K562 (cell line): ENCODE results near the gene CAV1. TPM values are rescaled to one million over a fixed set of nuclear protein-coding genes. Genes with fewer than 3 reads are reported as not detected.

Source experiments
- ATAC-seq: fragments of 200-7000 bp; cut with Tn5 transposase; 3 replicates; pipeline ENCODE4 v1.9.1; 2020; ENCODE audit warnings: moderate library complexity
- BruUV-seq: library from RNA; stranded (reverse); fragments of 400-500 nt; replicated peaks from 2 replicates; lab custom pipeline; 2021; lab: Mats Ljungman, UMichigan
- CTCF ChIA-PET: fragments of 300-600 bp; formaldehyde crosslinking; extraction: SDS; loops from one replicate; lab custom pipeline; 2021; ENCODE audit warnings: low intra/inter-chr PET ratio; lab: Yijun Ruan, JAX
- POLR2A ChIA-PET: fragments of 300-600, 350-650 bp; sonication (Branson Sonifier 250); formaldehyde crosslinking; extraction: SDS; loops from one replicate; lab custom pipeline; 2021; ENCODE audit warnings: antibody characterized with exemption, inconsistent platforms; lab: Yijun Ruan, JAX
- DNase-seq, 4 experiments: peaks; one replicate each; pipeline versions ENCODE4 v3.0.0 to v3.0.0-alpha.2; 2011 to 2018; ENCODE audit warnings: low spot score in 3 of 4, mixed read lengths in 3 of 4; ENCODE audit errors: extremely low read depth in 1 of 4
- FAIRE-seq: peaks from 2 replicates; lab custom pipeline; 2011; peaks lifted over from hg19 to GRCh38; lab: Jason Lieb, UNC
- H2AFZ ChIP-seq: 2 replicates; pipeline ENCODE4 v1.6.0; 2011; ENCODE audit warnings: low read depth, low read length, control low read depth, inconsistent platforms
- H3K27ac ChIP-seq: fragments of 200-600 bp; 3 replicates; pipeline ENCODE4 v1.8.0; 2011; ENCODE audit warnings: low read depth, mild to moderate bottlenecking, control low read depth, inconsistent platforms, low read length, moderate library complexity, mixed read lengths; ENCODE audit errors: extremely low read depth
- H3K27me3 ChIP-seq, 2 experiments: fragments of 300-600 bp in 1 of 2; 2 replicates in 1 of 2; 3 replicates in 1 of 2; pipeline versions ENCODE4 v1.6.0 to v1.8.0; 2011; ENCODE audit warnings: inconsistent platforms in 2 of 2, low read length in 2 of 2, mild to moderate bottlenecking in 1 of 2, mixed read lengths in 1 of 2, moderate library complexity in 1 of 2; ENCODE audit not compliant: control insufficient read depth in 2 of 2, insufficient read depth in 2 of 2
- H3K36me3 ChIP-seq: fragments of 300-600 bp; 3 replicates; pipeline ENCODE4 v1.8.0; 2011; ENCODE audit warnings: mild to moderate bottlenecking, low read length, inconsistent platforms; ENCODE audit not compliant: control insufficient read depth, insufficient read depth
- H3K4me1 ChIP-seq, 2 experiments: fragments of 200-600 bp in 1 of 2; replicated peaks in 1 of 2; 2 replicates in 1 of 2; 3 replicates in 1 of 2; pipeline versions ENCODE4 v1.5.1 to v1.8.0; 2011; ENCODE audit warnings: inconsistent platforms in 2 of 2, low read length in 2 of 2, mild to moderate bottlenecking in 1 of 2, mixed read lengths in 1 of 2, moderate library complexity in 1 of 2; ENCODE audit not compliant: control insufficient read depth in 2 of 2, insufficient read depth in 2 of 2
- H3K4me2 ChIP-seq: 2 replicates; pipeline ENCODE4 v1.6.1; 2011; ENCODE audit warnings: low read length, control low read depth, inconsistent platforms, mixed read lengths; ENCODE audit not compliant: insufficient read depth
- H3K4me3 ChIP-seq: fragments of 200-600 bp; sonication (generic), shearing (Covaris generic); 2 replicates; pipeline ENCODE4 v1.5.1; 2016; ENCODE audit warnings: control low read depth, inconsistent platforms
- H3K79me2 ChIP-seq: fragments of 200-600 bp; 3 replicates; pipeline ENCODE4 v1.8.0; 2011; ENCODE audit warnings: low read length, inconsistent platforms; ENCODE audit not compliant: control insufficient read depth, insufficient read depth
- H3K9ac ChIP-seq, 2 experiments: 2 replicates each; pipeline versions ENCODE4 v1.6.0 to v1.6.1; 2011; ENCODE audit warnings: low read depth in 2 of 2, low read length in 2 of 2, control low read depth in 1 of 2, inconsistent platforms in 1 of 2, mild to moderate bottlenecking in 1 of 2, mixed read lengths in 1 of 2; ENCODE audit not compliant: insufficient read depth in 1 of 2
- H3K9me1 ChIP-seq: one replicate; pipeline ENCODE4 v1.6.0; 2011; ENCODE audit warnings: inconsistent platforms, mild to moderate bottlenecking, low read length, moderate library complexity; ENCODE audit not compliant: control insufficient read depth, insufficient read depth
- H3K9me3 ChIP-seq: replicated peaks from 2 replicates; pipeline ENCODE4 v1.5.1; 2011; ENCODE audit warnings: low read depth, low read length, inconsistent platforms; ENCODE audit not compliant: control insufficient read depth, insufficient read depth
- H4K20me1 ChIP-seq: replicated peaks from 2 replicates; pipeline ENCODE4 v1.6.1; 2011; ENCODE audit warnings: low read length, inconsistent platforms, mixed read lengths; ENCODE audit not compliant: control insufficient read depth, insufficient read depth
- ATF1 ChIP-seq, 2 experiments: fragments of 450-650 bp in 1 of 2; IDR thresholded peaks; 2 replicates each; pipeline ENCODE4 v1.6.1; 2016; ENCODE audit warnings: missing compliant biosample characterization in 1 of 2, missing genetic modification characterization in 1 of 2
- ATF3 ChIP-seq, 2 experiments: fragments of 450-650 bp in 1 of 2; sonication (generic) in 1 of 2; formaldehyde crosslinking in 1 of 2; IDR thresholded peaks in 1 of 2; conservative IDR thresholded peaks in 1 of 2; 2 replicates each; pipeline versions ENCODE4 v1.6.1 to v1.8.1; 2016 to 2023; ENCODE audit warnings: mild to moderate bottlenecking in 2 of 2, moderate library complexity in 2 of 2, inconsistent platforms in 1 of 2, missing genetic modification reagents in 1 of 2
- MYC ChIP-seq, 2 experiments: fragments of 250-450 bp in 1 of 2; sonication (Bioruptor Pico) in 1 of 2; IDR thresholded peaks; 2 replicates each; pipeline versions ENCODE4 v1.5.1 to v1.6.1; 2012 to 2021; ENCODE audit warnings: low read depth in 2 of 2, borderline replicate concordance in 1 of 2, improper control_type of control experiment in 1 of 2, low read length in 1 of 2, mild to moderate bottlenecking in 1 of 2, moderate library complexity in 1 of 2
- PHF21A ChIP-seq: fragments of 450-650 bp; IDR thresholded peaks from 2 replicates; pipeline ENCODE4 v1.6.1; 2017; ENCODE audit warnings: low read depth, borderline replicate concordance
- PURB ChIP-seq: sonication (generic); formaldehyde crosslinking; IDR thresholded peaks from 2 replicates; pipeline ENCODE4 v1.9.0; 2021; ENCODE audit warnings: low read depth, mild to moderate bottlenecking, missing genetic modification reagents
- SAFB ChIP-seq: fragments of 200-400 bp; formaldehyde crosslinking; IDR thresholded peaks from 2 replicates; pipeline ENCODE4 v1.6.1; 2017; ENCODE audit warnings: low read depth, low read length, borderline replicate concordance
- SIX5 ChIP-seq, 2 experiments: IDR thresholded peaks; 2 replicates each; pipeline ENCODE4 v1.6.1; 2011; ENCODE audit warnings: low read length in 2 of 2, borderline replicate concordance in 1 of 2, low read depth in 1 of 2, mild to moderate bottlenecking in 1 of 2, moderate library complexity in 1 of 2; ENCODE audit not compliant: insufficient read depth in 1 of 2
- STAG1 ChIP-seq: sonication (generic); formaldehyde crosslinking; IDR thresholded peaks from 2 replicates; pipeline ENCODE4 v1.5.0; 2020; ENCODE audit warnings: missing genetic modification reagents, borderline replicate concordance
- ZMIZ1 ChIP-seq, 2 experiments: fragments of 150-350 bp in 1 of 2; IDR thresholded peaks; 2 replicates each; pipeline ENCODE4 v1.6.1; 2012 to 2016; ENCODE audit warnings: low read depth in 2 of 2, low read length in 2 of 2, mild to moderate bottlenecking in 1 of 2, moderate library complexity in 1 of 2
- ZNF41 ChIP-seq: fragments of 250-450 bp; sonication (Bioruptor Pico); conservative IDR thresholded peaks from 2 replicates; pipeline ENCODE4 v1.4.0; 2020; ENCODE audit warnings: mild to moderate bottlenecking
- WGBS: fragments of 100-300 bp; shearing (Covaris generic); methylation state at CpG from one replicate; pipeline ENCODE4 v1.1.6; 2016; ENCODE audit warnings: low coverage, mixed read lengths; ENCODE audit not compliant: insufficient coverage; ENCODE audit errors: missing lambda C conversion rate; 5-methylcytosine and 5-hydroxymethylcytosine counted together
- in situ Hi-C: fragments of 300-500 bp; cut with MboI; formaldehyde crosslinking; loops from 4 replicates; pipeline ENCODE4 v1.15.0; 2018; ENCODE audit warnings: inconsistent platforms, mixed read lengths
- intact Hi-C: fragments of 100-400 bp; cut with micrococcal nuclease; formaldehyde crosslinking; loops from 2 replicates; pipeline ENCODE4 v1.14.2; 2022
- polyA plus RNA-seq, 8 experiments: library from polyadenylated mRNA; depleted of rRNA in 4 of 8; stranded (reverse) in 5 of 8; unstranded in 3 of 8; fragments of >200 nt; fragmentation: Nextera tagmentation in 2 of 8; fragmentation: Illumina TruSeq in 1 of 8; extraction: Ambion mirVana in 2 of 8; extraction: Trizol in 1 of 8; gene quantifications; 2 replicates each; pipeline versions ENCODE4 v1.2.1 to v1.2.3, GENCODE V29; 2011 to 2014; ENCODE audit warnings: inconsistent platforms in 1 of 8, missing spikeins in 1 of 8
- total RNA-seq, 7 experiments: library from RNA; depleted of rRNA in 6 of 7; stranded (reverse); fragments of >200 nt in 6 of 7; fragmentation: Illumina TruSeq in 2 of 7; extraction: Trizol in 2 of 7; gene quantifications; 2 replicates each; pipeline versions ENCODE4 v1.2.1 to v1.2.3, GENCODE V29; 2011 to 2021; ENCODE audit warnings: low replicate concordance in 1 of 7
- TF ChIP-seq, protein P1 (sequence below): fragments of 250-450 bp; sonication (Bioruptor Pico); IDR thresholded peaks from 2 replicates; pipeline ENCODE4 v1.5.0; 2021
- TF ChIP-seq, protein P2 (sequence below): fragments of 450-650 bp; IDR thresholded peaks from 2 replicates; pipeline ENCODE4 v1.6.1; 2017; ENCODE audit warnings: antibody characterized with exemption

CAV1 gene
- total and polyA plus RNA-seq, 9 of the 15 experiments (the other 6 are each of a cell fraction or from before 2014, with no cell fraction given): 0.08 to 1.5 (median 0.63) TPM

DNA sequence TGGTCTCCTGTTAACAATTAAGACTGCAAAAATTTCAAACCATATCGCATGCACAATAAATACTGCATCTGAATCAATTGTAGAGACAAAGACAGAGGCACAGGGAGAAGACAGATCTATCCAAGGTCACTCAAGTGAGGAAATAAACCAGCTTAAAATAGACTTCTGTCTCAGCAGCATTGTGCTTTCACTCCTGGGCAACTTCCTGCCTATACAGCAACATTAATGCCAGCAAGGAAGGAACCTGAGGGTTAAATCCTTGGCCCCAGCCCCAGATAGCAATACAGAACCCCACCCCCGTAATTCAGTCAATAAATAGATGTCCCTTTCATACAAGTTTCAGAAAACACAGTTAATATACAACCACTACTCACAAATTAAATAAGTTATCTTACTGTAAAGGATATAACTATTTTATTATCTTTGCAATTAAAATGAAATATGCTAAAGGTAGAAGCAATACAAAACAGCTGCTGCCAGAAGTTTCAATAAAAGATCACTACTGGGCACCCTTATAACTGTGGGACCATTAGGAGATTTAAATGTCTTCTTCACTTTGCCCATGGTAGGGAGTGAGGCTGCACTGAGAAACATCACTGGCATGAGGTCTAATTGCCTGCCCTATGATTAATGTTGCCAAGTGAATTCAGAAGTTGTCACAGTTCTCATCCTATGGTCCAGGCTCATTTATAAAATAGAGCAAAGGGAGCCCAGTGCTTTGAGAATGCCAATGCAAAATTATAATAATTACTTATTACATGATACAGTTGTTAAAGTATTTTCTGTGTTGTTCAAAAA lies 49.4 kb downstream of the CAV1 start:
- H3K79me2 ChIP-seq: no peaks in the 10 kb centered on the region
- ATAC-seq (no peak), DNase-seq (no peak), FAIRE-seq (no peak)
- BruUV-seq: no TSS peak
- no peak overlapping the region for H3K9ac ChIP-seq
- 0% methylated on average over 2 of the region's 2 CpGs for WGBS
- H3K4me3 ChIP-seq: no peak overlapping the region
- ChIA-PET CTCF (no interaction called here), POLR2A (interaction anchor here (0.9 to 1.2 kb wide), 2 partner anchors 14 to 394 kb away, joined by 3 to 4 read pairs; no protein-coding TSS in a partner anchor)
- H3K4me1 ChIP-seq: no peaks in the 10 kb centered on the region
- intact Hi-C loops (no loop called here), in situ Hi-C loops (no loop called here)
- no peaks in the 10 kb centered on the region for H3K36me3 ChIP-seq
- no peak overlapping the region for H3K27ac ChIP-seq
- H3K4me2 ChIP-seq: no peak overlapping the region
- peaks cover 0 to 3% of the 10 kb centered on the region in 2 experiments; a peak in 1 of 5 replicates for H3K27me3 ChIP-seq
- no peaks in the 10 kb centered on the region for H3K9me3 ChIP-seq
- H3K9me1 ChIP-seq: no peaks in the 10 kb centered on the region
- no peaks in the 10 kb centered on the region for H4K20me1 ChIP-seq
- no peak overlapping the region for H2AFZ ChIP-seq
- TF ChIP-seq ATF3 (IDR thresholded peaks at IDR 0.05) (no peak), ATF3 (CRISPR knock-in tag; conservative IDR thresholded peaks at IDR 0.05) (no peak), SIX5 (IDR thresholded peaks at IDR 0.05; ENCODE audit: borderline replicate concordance in 1 of 2, insufficient read depth in 1 of 2, low read depth in 1 of 2, low read length in 2 of 2) (no peak), PHF21A (no peak), MYC (IDR thresholded peaks at IDR 0.05; ENCODE audit: low read depth, low read length) (no peak), MYC (CRISPR knock-in tag; IDR thresholded peaks at IDR 0.05; ENCODE audit: borderline replicate concordance, low read depth) (no peak), ZNF41 (CRISPR knock-in tag) (no peak), PURB (CRISPR knock-in tag) (no peak), SAFB (no peak), ATF1 (CRISPR knock-in tag; IDR thresholded peaks at IDR 0.05) (no peak), ATF1 (tag; IDR thresholded peaks at IDR 0.05) (no peak), STAG1 (CRISPR knock-in tag) (no peak), ZMIZ1 (IDR thresholded peaks at IDR 0.05; ENCODE audit: low read depth in 2 of 2, low read length in 2 of 2) (no peak)
- TF ChIP-seq, protein P1, sequence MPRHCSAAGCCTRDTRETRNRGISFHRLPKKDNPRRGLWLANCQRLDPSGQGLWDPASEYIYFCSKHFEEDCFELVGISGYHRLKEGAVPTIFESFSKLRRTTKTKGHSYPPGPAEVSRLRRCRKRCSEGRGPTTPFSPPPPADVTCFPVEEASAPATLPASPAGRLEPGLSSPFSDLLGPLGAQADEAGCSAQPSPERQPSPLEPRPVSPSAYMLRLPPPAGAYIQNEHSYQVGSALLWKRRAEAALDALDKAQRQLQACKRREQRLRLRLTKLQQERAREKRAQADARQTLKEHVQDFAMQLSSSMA (CRISPR knock-in tag): no peak
- TF ChIP-seq, protein P2, sequence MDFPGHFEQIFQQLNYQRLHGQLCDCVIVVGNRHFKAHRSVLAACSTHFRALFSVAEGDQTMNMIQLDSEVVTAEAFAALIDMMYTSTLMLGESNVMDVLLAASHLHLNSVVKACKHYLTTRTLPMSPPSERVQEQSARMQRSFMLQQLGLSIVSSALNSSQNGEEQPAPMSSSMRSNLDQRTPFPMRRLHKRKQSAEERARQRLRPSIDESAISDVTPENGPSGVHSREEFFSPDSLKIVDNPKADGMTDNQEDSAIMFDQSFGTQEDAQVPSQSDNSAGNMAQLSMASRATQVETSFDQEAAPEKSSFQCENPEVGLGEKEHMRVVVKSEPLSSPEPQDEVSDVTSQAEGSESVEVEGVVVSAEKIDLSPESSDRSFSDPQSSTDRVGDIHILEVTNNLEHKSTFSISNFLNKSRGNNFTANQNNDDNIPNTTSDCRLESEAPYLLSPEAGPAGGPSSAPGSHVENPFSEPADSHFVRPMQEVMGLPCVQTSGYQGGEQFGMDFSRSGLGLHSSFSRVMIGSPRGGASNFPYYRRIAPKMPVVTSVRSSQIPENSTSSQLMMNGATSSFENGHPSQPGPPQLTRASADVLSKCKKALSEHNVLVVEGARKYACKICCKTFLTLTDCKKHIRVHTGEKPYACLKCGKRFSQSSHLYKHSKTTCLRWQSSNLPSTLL: no peak
